Smooth muscle cell (in vitro differentiated cells): ENCODE results near the gene NEO1. TPM values are rescaled to one million over a fixed set of nuclear protein-coding genes. Genes with fewer than 3 reads are reported as not detected.

Source experiments
- DNase-seq: peaks from one replicate; lab custom pipeline; 2025; ENCODE audit not compliant: unreplicated experiment; lab: John Stamatoyannopoulos, UW
- H2AFZ ChIP-seq: fragments of 200-600 bp; sonication (generic); 2 replicates; pipeline ENCODE4 v1.6.0; 2016; ENCODE audit warnings: antibody characterized with exemption, low read depth, mild to moderate bottlenecking
- H3F3A ChIP-seq: fragments of 200-600 bp; sonication (generic); 2 replicates; pipeline ENCODE4 v1.6.0; 2017; ENCODE audit warnings: antibody characterized with exemption, low read depth
- H3K27ac ChIP-seq: fragments of 200-600 bp; sonication (generic); 2 replicates; pipeline ENCODE4 v1.5.1; 2016; ENCODE audit warnings: low read depth, mild to moderate bottlenecking
- H3K27me3 ChIP-seq: fragments of 200-600 bp; sonication (generic); 2 replicates; pipeline ENCODE4 v1.6.1; 2016; ENCODE audit warnings: low read depth, mild to moderate bottlenecking
- H3K36me3 ChIP-seq: fragments of 200-600 bp; sonication (generic); 2 replicates; pipeline ENCODE4 v1.5.1; 2016; ENCODE audit warnings: low read depth
- H3K4me1 ChIP-seq: fragments of 200-600 bp; sonication (generic); 2 replicates; pipeline ENCODE4 v1.5.1; 2016; ENCODE audit warnings: low read depth
- H3K4me2 ChIP-seq: fragments of 200-600 bp; sonication (generic); 2 replicates; pipeline ENCODE4 v1.6.0; 2016; ENCODE audit warnings: mild to moderate bottlenecking
- H3K4me3 ChIP-seq: fragments of 200-600 bp; sonication (generic); 2 replicates; pipeline ENCODE4 v1.5.1; 2016; ENCODE audit warnings: mild to moderate bottlenecking
- H3K79me2 ChIP-seq: fragments of 200-600 bp; sonication (generic); 2 replicates; pipeline ENCODE4 v1.6.0; 2016; ENCODE audit warnings: low read depth, mild to moderate bottlenecking
- H3K9ac ChIP-seq: fragments of 200-600 bp; sonication (generic); 2 replicates; pipeline ENCODE4 v1.6.0; 2016; ENCODE audit warnings: low read depth
- H3K9me3 ChIP-seq: fragments of 200-600 bp; sonication (generic); replicated peaks from 2 replicates; pipeline ENCODE4 v1.5.1; 2016; ENCODE audit warnings: low read depth
- H4K20me1 ChIP-seq: fragments of 200-600 bp; sonication (generic); 2 replicates; pipeline ENCODE4 v1.6.0; 2016; ENCODE audit warnings: low read depth
- WGBS: methylation state at CpG from one replicate; pipeline ENCODE4 v1.1.7; 2016; ENCODE audit warnings: low lambda C conversion rate; 5-methylcytosine and 5-hydroxymethylcytosine counted together
- polyA plus RNA-seq: library from polyadenylated mRNA; unstranded; fragments of >200 nt; fragmentation: Nextera tagmentation; extraction: Ambion mirVana; gene quantifications from 2 replicates; pipeline ENCODE4 v1.2.1, GENCODE V29; 2016
- total RNA-seq: library from RNA; depleted of rRNA; stranded (reverse); fragments of >200 nt; gene quantifications from 2 replicates; pipeline ENCODE4 v1.2.3, GENCODE V29; 2014
- TF ChIP-seq, protein P1 (sequence below): fragments of 200-600 bp; sonication (generic); IDR thresholded peaks from 2 replicates; pipeline ENCODE4 v1.5.1; 2017; ENCODE audit warnings: borderline replicate concordance, mild to moderate bottlenecking, antibody characterized with exemption; ENCODE audit not compliant: insufficient read depth, poor library complexity, severe bottlenecking

The NEO1 gene
- total and polyA plus RNA-seq, 2 experiments from 2014 or later, result 4.9 to 21.8 TPM

DNA sequence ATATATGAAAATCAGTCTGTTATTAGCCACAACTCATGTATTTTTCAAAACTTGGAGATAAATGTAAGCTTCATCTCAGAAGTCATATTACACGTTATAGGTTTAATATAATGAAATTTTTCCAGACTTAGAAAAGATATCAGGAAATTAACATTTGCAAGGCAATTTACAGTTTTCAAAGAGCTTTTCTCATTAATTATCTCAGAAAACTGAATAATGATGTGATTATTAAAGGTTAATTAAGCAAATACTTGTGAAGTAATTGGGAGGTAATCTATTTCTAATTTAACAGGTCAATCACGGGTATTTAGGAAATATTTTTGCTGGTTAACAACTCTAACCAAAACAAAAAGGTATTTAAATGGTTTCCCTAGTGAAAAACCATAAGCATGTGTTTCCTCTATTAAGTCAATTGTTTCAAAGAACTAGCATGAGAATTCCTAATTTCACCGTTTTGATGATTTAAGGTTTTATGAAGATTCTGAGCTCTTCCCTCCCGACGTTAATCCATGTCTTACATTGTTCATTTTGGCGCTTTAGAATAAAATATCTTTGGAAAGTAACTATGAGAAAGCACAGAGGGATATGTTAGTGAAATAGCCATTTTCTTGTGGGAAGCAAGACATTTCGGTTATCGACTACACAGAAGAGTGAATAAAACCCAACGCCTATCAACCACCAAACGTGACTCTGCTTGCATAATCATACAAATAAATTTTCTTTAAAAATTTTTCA lies 1.5 kb upstream of the NEO1 start:
- Histone ChIP-seq H3K9ac (no peak overlapping the region), H3F3A (peaks cover 8% of the 10 kb centered on the region), H3K4me3 (peak overlapping the region; percentile 94), H3K9me3 (no peaks in the 10 kb centered on the region), H4K20me1 (peaks cover 22% of the 10 kb centered on the region), H3K27ac (no peak overlapping the region), H3K36me3 (no peaks in the 10 kb centered on the region), H3K27me3 (peaks cover 43% of the 10 kb centered on the region), H3K4me1 (peaks cover 22% of the 10 kb centered on the region), H3K4me2 (peak overlapping the region; percentile 93), H3K79me2 (no peaks in the 10 kb centered on the region), H2AFZ (peak overlapping the region; percentile 88)
- 36% methylated on average over 10 of the region's 10 CpGs for WGBS
- TF ChIP-seq, protein P1, sequence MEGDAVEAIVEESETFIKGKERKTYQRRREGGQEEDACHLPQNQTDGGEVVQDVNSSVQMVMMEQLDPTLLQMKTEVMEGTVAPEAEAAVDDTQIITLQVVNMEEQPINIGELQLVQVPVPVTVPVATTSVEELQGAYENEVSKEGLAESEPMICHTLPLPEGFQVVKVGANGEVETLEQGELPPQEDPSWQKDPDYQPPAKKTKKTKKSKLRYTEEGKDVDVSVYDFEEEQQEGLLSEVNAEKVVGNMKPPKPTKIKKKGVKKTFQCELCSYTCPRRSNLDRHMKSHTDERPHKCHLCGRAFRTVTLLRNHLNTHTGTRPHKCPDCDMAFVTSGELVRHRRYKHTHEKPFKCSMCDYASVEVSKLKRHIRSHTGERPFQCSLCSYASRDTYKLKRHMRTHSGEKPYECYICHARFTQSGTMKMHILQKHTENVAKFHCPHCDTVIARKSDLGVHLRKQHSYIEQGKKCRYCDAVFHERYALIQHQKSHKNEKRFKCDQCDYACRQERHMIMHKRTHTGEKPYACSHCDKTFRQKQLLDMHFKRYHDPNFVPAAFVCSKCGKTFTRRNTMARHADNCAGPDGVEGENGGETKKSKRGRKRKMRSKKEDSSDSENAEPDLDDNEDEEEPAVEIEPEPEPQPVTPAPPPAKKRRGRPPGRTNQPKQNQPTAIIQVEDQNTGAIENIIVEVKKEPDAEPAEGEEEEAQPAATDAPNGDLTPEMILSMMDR, result no peak
- no peak for DNase-seq

DNA sequence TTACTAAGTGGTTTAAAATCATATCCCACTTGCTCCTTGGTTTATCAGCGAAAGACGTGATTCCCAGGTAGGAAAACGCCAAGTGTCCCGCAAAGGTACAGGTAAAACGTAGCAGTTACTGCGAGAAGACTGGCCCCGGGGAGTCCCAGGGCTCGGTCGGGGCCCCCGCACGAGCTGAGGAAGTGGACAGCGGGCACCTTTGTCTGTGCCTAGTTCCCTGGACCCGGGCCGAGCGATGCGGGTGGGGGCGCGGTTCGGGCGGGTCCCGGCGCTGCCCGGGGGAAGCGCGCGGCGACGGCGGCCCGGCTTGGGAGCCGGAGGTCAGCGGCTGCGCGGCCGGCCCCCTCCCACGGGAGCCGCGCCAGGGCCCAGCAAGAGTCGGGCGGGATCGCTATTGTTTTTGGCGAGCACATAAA lies 864 bp upstream of the NEO1 start:
- Histone ChIP-seq H4K20me1 (peaks cover 28% of the 10 kb centered on the region), H3K36me3 (no peaks in the 10 kb centered on the region), H3K4me1 (peaks cover 22% of the 10 kb centered on the region), H3K79me2 (no peaks in the 10 kb centered on the region), H2AFZ (peak overlapping the region; percentile 88), H3K9ac (peak overlapping the region; percentile 53), H3K4me3 (peak overlapping the region; percentile 94), H3K27ac (no peak overlapping the region), H3F3A (peaks cover 8% of the 10 kb centered on the region), H3K9me3 (no peaks in the 10 kb centered on the region), H3K4me2 (peak overlapping the region; percentile 93), H3K27me3 (peaks cover 48% of the 10 kb centered on the region)
- TF ChIP-seq, protein P1, result no peak
- no peak for DNase-seq
- under 1% methylated on average over 13 of the region's 42 CpGs for WGBS

- TF ChIP-seq, protein P1, result peak; percentile 24
- 2% methylated on average over 50 of the region's 61 CpGs for WGBS
- DNase-seq, result no peak
These were observed 562 bp downstream of the NEO1 start for GRCh38 chr15:73052653-73053397.

More at GRCh38 chr15:73052653-73053397, 562 bp downstream of the NEO1 start:
- no peaks in the 10 kb centered on the region for H3K36me3 ChIP-seq
- peak overlapping the region; percentile 97 for H3K4me2 ChIP-seq
- no peak overlapping the region for H3K27ac ChIP-seq
- H3F3A ChIP-seq, result peaks cover 8% of the 10 kb centered on the region
- H2AFZ ChIP-seq, result peak overlapping the region; percentile 82
- peaks cover 22% of the 10 kb centered on the region for H3K4me1 ChIP-seq
- H3K79me2 ChIP-seq, result no peaks in the 10 kb centered on the region
- H3K9ac ChIP-seq, result peak overlapping the region; percentile 49
- peaks cover 38% of the 10 kb centered on the region for H4K20me1 ChIP-seq
- peak overlapping the region; percentile 94 for H3K4me3 ChIP-seq
- no peaks in the 10 kb centered on the region for H3K9me3 ChIP-seq
- H3K27me3 ChIP-seq, result peaks cover 53% of the 10 kb centered on the region
